ENCODE measurements around the gene ASMTL.

Gene ASMTL

GRCh38 chrX:1442016-1442665 is 10.6 kb downstream of the ASMTL start:
- ATAC-seq: no peak
- TF ChIP-seq RARB (CRISPR knock-in tag; IDR thresholded peaks at IDR 0.05) (no peak), ZNF70 (CRISPR knock-in tag; IDR thresholded peaks at IDR 0.05) (no peak), ZFP30 (CRISPR knock-in tag; IDR thresholded peaks at IDR 0.05) (no peak), ZC3H10 (CRISPR knock-in tag; IDR thresholded peaks at IDR 0.05) (no peak), SNAI2 (CRISPR knock-in tag; IDR thresholded peaks at IDR 0.05) (no peak), PPARA (CRISPR knock-in tag; IDR thresholded peaks at IDR 0.05; ENCODE audit: borderline replicate concordance) (no peak), ISL1 (CRISPR knock-in tag; IDR thresholded peaks at IDR 0.05) (no peak), ZNF565 (CRISPR knock-in tag; conservative IDR thresholded peaks at IDR 0.05; ENCODE audit: low read depth) (no peak), BACH2 (CRISPR knock-in tag; IDR thresholded peaks at IDR 0.05; ENCODE audit: borderline replicate concordance) (no peak), ESRRG (CRISPR knock-in tag; IDR thresholded peaks at IDR 0.05) (no peak), ZFP3 (CRISPR knock-in tag; IDR thresholded peaks at IDR 0.05) (no peak), GLIS3 (CRISPR knock-in tag; IDR thresholded peaks at IDR 0.05) (no peak), ZNF8 (CRISPR knock-in tag; IDR thresholded peaks at IDR 0.05) (no peak), ARNTL (CRISPR knock-in tag; IDR thresholded peaks at IDR 0.05; ENCODE audit: borderline replicate concordance, low read depth) (no peak), OSR1 (CRISPR knock-in tag; IDR thresholded peaks at IDR 0.05) (no peak)
- TF ChIP-seq, protein P1, sequence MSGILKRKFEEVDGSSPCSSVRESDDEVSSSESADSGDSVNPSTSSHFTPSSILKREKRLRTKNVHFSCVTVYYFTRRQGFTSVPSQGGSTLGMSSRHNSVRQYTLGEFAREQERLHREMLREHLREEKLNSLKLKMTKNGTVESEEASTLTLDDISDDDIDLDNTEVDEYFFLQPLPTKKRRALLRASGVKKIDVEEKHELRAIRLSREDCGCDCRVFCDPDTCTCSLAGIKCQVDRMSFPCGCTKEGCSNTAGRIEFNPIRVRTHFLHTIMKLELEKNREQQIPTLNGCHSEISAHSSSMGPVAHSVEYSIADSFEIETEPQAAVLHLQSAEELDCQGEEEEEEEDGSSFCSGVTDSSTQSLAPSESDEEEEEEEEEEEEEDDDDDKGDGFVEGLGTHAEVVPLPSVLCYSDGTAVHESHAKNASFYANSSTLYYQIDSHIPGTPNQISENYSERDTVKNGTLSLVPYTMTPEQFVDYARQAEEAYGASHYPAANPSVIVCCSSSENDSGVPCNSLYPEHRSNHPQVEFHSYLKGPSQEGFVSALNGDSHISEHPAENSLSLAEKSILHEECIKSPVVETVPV (CRISPR knock-in tag; IDR thresholded peaks at IDR 0.05): no peak
- TF ChIP-seq, protein P2, sequence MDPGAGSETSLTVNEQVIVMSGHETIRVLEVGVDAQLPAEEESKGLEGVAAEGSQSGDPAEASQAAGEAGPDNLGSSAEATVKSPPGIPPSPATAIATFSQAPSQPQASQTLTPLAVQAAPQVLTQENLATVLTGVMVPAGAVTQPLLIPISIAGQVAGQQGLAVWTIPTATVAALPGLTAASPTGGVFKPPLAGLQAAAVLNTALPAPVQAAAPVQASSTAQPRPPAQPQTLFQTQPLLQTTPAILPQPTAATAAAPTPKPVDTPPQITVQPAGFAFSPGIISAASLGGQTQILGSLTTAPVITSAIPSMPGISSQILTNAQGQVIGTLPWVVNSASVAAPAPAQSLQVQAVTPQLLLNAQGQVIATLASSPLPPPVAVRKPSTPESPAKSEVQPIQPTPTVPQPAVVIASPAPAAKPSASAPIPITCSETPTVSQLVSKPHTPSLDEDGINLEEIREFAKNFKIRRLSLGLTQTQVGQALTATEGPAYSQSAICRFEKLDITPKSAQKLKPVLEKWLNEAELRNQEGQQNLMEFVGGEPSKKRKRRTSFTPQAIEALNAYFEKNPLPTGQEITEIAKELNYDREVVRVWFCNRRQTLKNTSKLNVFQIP (CRISPR knock-in tag; IDR thresholded peaks at IDR 0.05; ENCODE audit: borderline replicate concordance, low read depth): no peak
- TF ChIP-seq, protein P3, sequence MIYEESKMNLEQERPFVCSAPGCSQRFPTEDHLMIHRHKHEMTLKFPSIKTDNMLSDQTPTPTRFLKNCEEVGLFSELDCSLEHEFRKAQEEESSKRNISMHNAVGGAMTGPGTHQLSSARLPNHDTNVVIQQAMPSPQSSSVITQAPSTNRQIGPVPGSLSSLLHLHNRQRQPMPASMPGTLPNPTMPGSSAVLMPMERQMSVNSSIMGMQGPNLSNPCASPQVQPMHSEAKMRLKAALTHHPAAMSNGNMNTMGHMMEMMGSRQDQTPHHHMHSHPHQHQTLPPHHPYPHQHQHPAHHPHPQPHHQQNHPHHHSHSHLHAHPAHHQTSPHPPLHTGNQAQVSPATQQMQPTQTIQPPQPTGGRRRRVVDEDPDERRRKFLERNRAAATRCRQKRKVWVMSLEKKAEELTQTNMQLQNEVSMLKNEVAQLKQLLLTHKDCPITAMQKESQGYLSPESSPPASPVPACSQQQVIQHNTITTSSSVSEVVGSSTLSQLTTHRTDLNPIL (CRISPR knock-in tag; IDR thresholded peaks at IDR 0.05; ENCODE audit: low read depth): no peak
- TF ChIP-seq, protein P4, sequence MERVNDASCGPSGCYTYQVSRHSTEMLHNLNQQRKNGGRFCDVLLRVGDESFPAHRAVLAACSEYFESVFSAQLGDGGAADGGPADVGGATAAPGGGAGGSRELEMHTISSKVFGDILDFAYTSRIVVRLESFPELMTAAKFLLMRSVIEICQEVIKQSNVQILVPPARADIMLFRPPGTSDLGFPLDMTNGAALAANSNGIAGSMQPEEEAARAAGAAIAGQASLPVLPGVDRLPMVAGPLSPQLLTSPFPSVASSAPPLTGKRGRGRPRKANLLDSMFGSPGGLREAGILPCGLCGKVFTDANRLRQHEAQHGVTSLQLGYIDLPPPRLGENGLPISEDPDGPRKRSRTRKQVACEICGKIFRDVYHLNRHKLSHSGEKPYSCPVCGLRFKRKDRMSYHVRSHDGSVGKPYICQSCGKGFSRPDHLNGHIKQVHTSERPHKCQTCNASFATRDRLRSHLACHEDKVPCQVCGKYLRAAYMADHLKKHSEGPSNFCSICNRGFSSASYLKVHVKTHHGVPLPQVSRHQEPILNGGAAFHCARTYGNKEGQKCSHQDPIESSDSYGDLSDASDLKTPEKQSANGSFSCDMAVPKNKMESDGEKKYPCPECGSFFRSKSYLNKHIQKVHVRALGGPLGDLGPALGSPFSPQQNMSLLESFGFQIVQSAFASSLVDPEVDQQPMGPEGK (CRISPR knock-in tag; IDR thresholded peaks at IDR 0.05; ENCODE audit: borderline replicate concordance): no peak
- TF ChIP-seq, protein P5, sequence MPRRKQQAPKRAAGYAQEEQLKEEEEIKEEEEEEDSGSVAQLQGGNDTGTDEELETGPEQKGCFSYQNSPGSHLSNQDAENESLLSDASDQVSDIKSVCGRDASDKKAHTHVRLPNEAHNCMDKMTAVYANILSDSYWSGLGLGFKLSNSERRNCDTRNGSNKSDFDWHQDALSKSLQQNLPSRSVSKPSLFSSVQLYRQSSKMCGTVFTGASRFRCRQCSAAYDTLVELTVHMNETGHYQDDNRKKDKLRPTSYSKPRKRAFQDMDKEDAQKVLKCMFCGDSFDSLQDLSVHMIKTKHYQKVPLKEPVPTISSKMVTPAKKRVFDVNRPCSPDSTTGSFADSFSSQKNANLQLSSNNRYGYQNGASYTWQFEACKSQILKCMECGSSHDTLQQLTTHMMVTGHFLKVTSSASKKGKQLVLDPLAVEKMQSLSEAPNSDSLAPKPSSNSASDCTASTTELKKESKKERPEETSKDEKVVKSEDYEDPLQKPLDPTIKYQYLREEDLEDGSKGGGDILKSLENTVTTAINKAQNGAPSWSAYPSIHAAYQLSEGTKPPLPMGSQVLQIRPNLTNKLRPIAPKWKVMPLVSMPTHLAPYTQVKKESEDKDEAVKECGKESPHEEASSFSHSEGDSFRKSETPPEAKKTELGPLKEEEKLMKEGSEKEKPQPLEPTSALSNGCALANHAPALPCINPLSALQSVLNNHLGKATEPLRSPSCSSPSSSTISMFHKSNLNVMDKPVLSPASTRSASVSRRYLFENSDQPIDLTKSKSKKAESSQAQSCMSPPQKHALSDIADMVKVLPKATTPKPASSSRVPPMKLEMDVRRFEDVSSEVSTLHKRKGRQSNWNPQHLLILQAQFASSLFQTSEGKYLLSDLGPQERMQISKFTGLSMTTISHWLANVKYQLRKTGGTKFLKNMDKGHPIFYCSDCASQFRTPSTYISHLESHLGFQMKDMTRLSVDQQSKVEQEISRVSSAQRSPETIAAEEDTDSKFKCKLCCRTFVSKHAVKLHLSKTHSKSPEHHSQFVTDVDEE (CRISPR knock-in tag; IDR thresholded peaks at IDR 0.05): no peak

DNA sequence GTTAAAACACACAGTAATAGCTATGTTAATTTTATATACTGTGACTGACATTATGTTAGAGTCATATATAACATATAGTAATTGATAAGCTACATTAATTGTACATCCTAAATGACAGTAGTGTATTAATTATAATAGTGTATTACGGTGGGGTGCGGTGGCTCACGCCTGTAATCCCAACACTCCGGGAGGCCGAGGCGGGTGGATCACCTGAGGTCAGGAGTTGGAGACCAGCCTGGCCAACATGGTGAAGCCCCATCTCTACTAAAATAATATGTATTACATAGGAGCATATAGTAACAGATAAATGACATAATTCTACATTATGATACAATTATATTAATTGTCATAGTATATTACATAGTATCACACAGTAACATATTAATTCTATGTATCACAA is 12.2 kb downstream of the ASMTL start:
- ATAC-seq: no peak
- TF ChIP-seq ZFP3 (CRISPR knock-in tag; IDR thresholded peaks at IDR 0.05): no peak
- TF ChIP-seq, protein P2 (CRISPR knock-in tag; IDR thresholded peaks at IDR 0.05; ENCODE audit: borderline replicate concordance, low read depth): no peak
- TF ChIP-seq, protein P4 (CRISPR knock-in tag; IDR thresholded peaks at IDR 0.05; ENCODE audit: borderline replicate concordance): no peak
- TF ChIP-seq ISL1 (CRISPR knock-in tag; IDR thresholded peaks at IDR 0.05): no peak
- TF ChIP-seq ZNF8 (CRISPR knock-in tag; IDR thresholded peaks at IDR 0.05): no peak
- no peak for TF ChIP-seq ARNTL (CRISPR knock-in tag; IDR thresholded peaks at IDR 0.05; ENCODE audit: borderline replicate concordance, low read depth)
- TF ChIP-seq GLIS3 (CRISPR knock-in tag; IDR thresholded peaks at IDR 0.05): no peak
- TF ChIP-seq PPARA (CRISPR knock-in tag; IDR thresholded peaks at IDR 0.05; ENCODE audit: borderline replicate concordance): no peak
- no peak for TF ChIP-seq CSDC2 (CRISPR knock-in tag; IDR thresholded peaks at IDR 0.05)
- no peak for TF ChIP-seq ZNF565 (CRISPR knock-in tag; conservative IDR thresholded peaks at IDR 0.05; ENCODE audit: low read depth)
- TF ChIP-seq SNAI2 (CRISPR knock-in tag; IDR thresholded peaks at IDR 0.05): no peak
- TF ChIP-seq, protein P3 (CRISPR knock-in tag; IDR thresholded peaks at IDR 0.05; ENCODE audit: low read depth): no peak
